A549 (cell line): ENCODE results near the gene DIP2C. TPM values are rescaled to one million over a fixed set of nuclear protein-coding genes. Genes with fewer than 3 reads are reported as not detected.

Experiments used
- ATAC-seq, 2 experiments: fragments of 200-7000 bp in 1 of 2; fragments of >200 bp in 1 of 2; cut with Nextera tagmentation in 1 of 2; cut with Tn5 transposase in 1 of 2; 3 replicates each; pipeline versions ENCODE4 v1.8.0 to v1.9.1; 2018 to 2020; ENCODE audit warnings: mild to moderate bottlenecking in 1 of 2, moderate library complexity in 1 of 2
- CTCF ChIA-PET: fragments of 300-600 bp; sonication (Branson Sonifier 250); formaldehyde crosslinking; extraction: SDS; loops from one replicate; lab custom pipeline; 2021; ENCODE audit warnings: antibody characterized with exemption, inconsistent platforms; lab: Yijun Ruan, JAX
- POLR2A ChIA-PET: fragments of 350-600 bp; formaldehyde crosslinking; extraction: SDS; loops from one replicate; lab custom pipeline; 2021; ENCODE audit warnings: antibody characterized with exemption, inconsistent platforms; lab: Yijun Ruan, JAX
- DNase-seq, 2 experiments: peaks; one replicate each; pipeline versions ENCODE4 v3.0.0 to v3.0.0-alpha.2; 2011 to 2016; ENCODE audit warnings: low read depth in 1 of 2, low spot score in 1 of 2
- FAIRE-seq: peaks from 2 replicates; lab custom pipeline; 2011; peaks lifted over from hg19 to GRCh38; lab: Jason Lieb, UNC
- H3K27ac ChIP-seq, 2 experiments: fragments of >200 bp; sonication (Bioruptor Twin); formaldehyde crosslinking; 3 replicates each; pipeline ENCODE4 v1.5.1; 2016 to 2017
- H3K4me1 ChIP-seq: fragments of >200 bp; sonication (Bioruptor Twin); formaldehyde crosslinking; 3 replicates; pipeline ENCODE4 v1.6.1; 2016
- H3K4me2 ChIP-seq: fragments of >200 bp; sonication (Bioruptor Twin); formaldehyde crosslinking; 3 replicates; pipeline ENCODE4 v1.6.1; 2016
- H3K4me3 ChIP-seq: fragments of >200 bp; sonication (Bioruptor Twin); formaldehyde crosslinking; 3 replicates; pipeline ENCODE4 v1.5.1; 2016
- H3K9me3 ChIP-seq: fragments of >200 bp; sonication (Bioruptor Twin); formaldehyde crosslinking; 3 replicates; pipeline ENCODE4 v1.6.1; 2016
- CHD4 ChIP-seq: fragments of 200-600 bp; sonication (generic); IDR thresholded peaks from 2 replicates; pipeline ENCODE4 v1.6.1; 2016; ENCODE audit warnings: antibody characterized with exemption, mild to moderate bottlenecking, borderline replicate concordance
- EHF ChIP-seq: fragments of 250-450 bp; sonication (Bioruptor Pico); IDR thresholded peaks from 2 replicates; pipeline ENCODE4 v1.5.0; 2020; ENCODE audit warnings: mild to moderate bottlenecking
- ELK1 ChIP-seq: fragments of 150-350 bp; IDR thresholded peaks from 2 replicates; pipeline ENCODE4 v1.6.1; 2014; ENCODE audit warnings: low read depth, mild to moderate bottlenecking, low read length
- ESRRA ChIP-seq: fragments of 150-350 bp; IDR thresholded peaks from 2 replicates; pipeline ENCODE4 v1.6.1; 2014; ENCODE audit warnings: mild to moderate bottlenecking, low read length, borderline replicate concordance
- FOXS1 ChIP-seq: fragments of 250-450 bp; sonication (Bioruptor Pico); IDR thresholded peaks from 2 replicates; pipeline ENCODE4 v1.5.0; 2020; ENCODE audit warnings: mild to moderate bottlenecking, moderate library complexity
- HDAC2 ChIP-seq: fragments of 200-600 bp; sonication (generic); IDR thresholded peaks from 2 replicates; pipeline ENCODE4 v1.6.1; 2016
- HEYL ChIP-seq: fragments of 250-450 bp; sonication (Bioruptor Pico); IDR thresholded peaks from 2 replicates; pipeline ENCODE4 v1.8.0; 2021; ENCODE audit warnings: mild to moderate bottlenecking, moderate library complexity
- HOXA7 ChIP-seq: fragments of 250-450 bp; sonication (Bioruptor Pico); IDR thresholded peaks from 2 replicates; pipeline ENCODE4 v1.5.0; 2020; ENCODE audit warnings: mild to moderate bottlenecking, moderate library complexity
- HOXB5 ChIP-seq: fragments of 250-450 bp; sonication (Bioruptor Pico); IDR thresholded peaks from 2 replicates; pipeline ENCODE4 v1.5.0; 2020; ENCODE audit warnings: mild to moderate bottlenecking, moderate library complexity
- KDM1A ChIP-seq: fragments of 200-600 bp; sonication (generic); IDR thresholded peaks from 2 replicates; pipeline ENCODE4 v1.6.1; 2016; ENCODE audit warnings: low read depth, mild to moderate bottlenecking
- MAFK ChIP-seq: fragments of 450-650 bp; IDR thresholded peaks from 2 replicates; pipeline ENCODE4 v1.6.1; 2014; ENCODE audit not compliant: partially characterized antibody
- MAZ ChIP-seq: fragments of 150-350 bp; IDR thresholded peaks from 2 replicates; pipeline ENCODE4 v1.6.1; 2014; ENCODE audit warnings: antibody characterized with exemption, low read depth, low read length, borderline replicate concordance
- NR3C1 ChIP-seq: fragments of >200 bp; sonication (Bioruptor Twin); formaldehyde crosslinking; IDR thresholded peaks from 3 replicates; pipeline ENCODE4 v1.6.1; 2017
- PHF8 ChIP-seq: fragments of 200-600 bp; sonication (generic); IDR thresholded peaks from 2 replicates; pipeline ENCODE4 v1.6.1; 2016; ENCODE audit warnings: low read depth, mild to moderate bottlenecking, antibody characterized with exemption, moderate library complexity, borderline replicate concordance
- RAD21 ChIP-seq, 2 experiments: fragments of >200 bp in 1 of 2; sonication (Bioruptor Twin) in 1 of 2; formaldehyde crosslinking in 1 of 2; IDR thresholded peaks in 1 of 2; conservative IDR thresholded peaks in 1 of 2; 2 replicates in 1 of 2; 3 replicates in 1 of 2; pipeline ENCODE4 v1.6.1; 2012 to 2018; ENCODE audit warnings: inconsistent platforms in 1 of 2
- RARB ChIP-seq: fragments of 250-450 bp; sonication (Bioruptor Pico); IDR thresholded peaks from 2 replicates; pipeline ENCODE4 v1.8.0; 2021; ENCODE audit warnings: mild to moderate bottlenecking, moderate library complexity
- RFX5 ChIP-seq: fragments of 450-650 bp; IDR thresholded peaks from 2 replicates; pipeline ENCODE4 v1.7.1; 2014; ENCODE audit warnings: antibody characterized with exemption, mild to moderate bottlenecking, moderate library complexity
- ZSCAN20 ChIP-seq: fragments of 250-450 bp; sonication (Bioruptor Pico); IDR thresholded peaks from 2 replicates; pipeline ENCODE4 v1.8.0; 2022; ENCODE audit warnings: mild to moderate bottlenecking, moderate library complexity
- WGBS: methylation state at CpG from one replicate; pipeline ENCODE4 v1.1.6; 2017; ENCODE audit errors: missing lambda C conversion rate; 5-methylcytosine and 5-hydroxymethylcytosine counted together
- polyA plus RNA-seq, 4 experiments: library from polyadenylated mRNA; depleted of rRNA in 3 of 4; stranded (reverse); fragments of >200 nt; fragmentation: RNase III in 1 of 4; extraction: RNeasy Plus Mini Kit Qiagen cat#74134 plus additional on column Dnase treatment in 1 of 4; gene quantifications; 2 replicates in 3 of 4; 3 replicates in 1 of 4; pipeline ENCODE4 v1.2.3, GENCODE V29; 2011 to 2017
- TF ChIP-seq, protein P1 (sequence below): fragments of >200 bp; sonication (Bioruptor Twin); formaldehyde crosslinking; IDR thresholded peaks from 3 replicates; pipeline ENCODE4 v1.5.1; 2016
- TF ChIP-seq, protein P2 (sequence below): fragments of 250-450 bp; sonication (Bioruptor Pico); IDR thresholded peaks from 2 replicates; pipeline ENCODE4 v1.5.0; 2021; ENCODE audit warnings: mild to moderate bottlenecking, moderate library complexity, borderline replicate concordance

DIP2C gene
- polyA plus RNA-seq, 2 of the 4 experiments (the other 2 are of a cell fraction): 3.7 to 5.0 TPM

GRCh38 chr10:235915-236314 is 453.6 kb downstream of the DIP2C start:
- DNase-seq (no peak), FAIRE-seq (no peak), ATAC-seq (no peak)
- ChIA-PET POLR2A (no interaction called here), CTCF (no interaction called here)
- H3K4me1 ChIP-seq: no peaks in the 10 kb centered on the region
- WGBS: 85% methylated on average over 3 of the region's 3 CpGs
- no peaks in the 10 kb centered on the region for H3K9me3 ChIP-seq
- no peak overlapping the region for H3K4me2 ChIP-seq
- no peak overlapping the region for H3K27ac ChIP-seq
- no peak overlapping the region for H3K4me3 ChIP-seq
- no peak for TF ChIP-seq HOXB5 (CRISPR knock-in tag)
- TF ChIP-seq EHF (CRISPR knock-in tag): no peak
- TF ChIP-seq ZSCAN20 (CRISPR knock-in tag): no peak
- TF ChIP-seq HEYL: no peak
- no peak for TF ChIP-seq CHD4
- TF ChIP-seq, protein P1, sequence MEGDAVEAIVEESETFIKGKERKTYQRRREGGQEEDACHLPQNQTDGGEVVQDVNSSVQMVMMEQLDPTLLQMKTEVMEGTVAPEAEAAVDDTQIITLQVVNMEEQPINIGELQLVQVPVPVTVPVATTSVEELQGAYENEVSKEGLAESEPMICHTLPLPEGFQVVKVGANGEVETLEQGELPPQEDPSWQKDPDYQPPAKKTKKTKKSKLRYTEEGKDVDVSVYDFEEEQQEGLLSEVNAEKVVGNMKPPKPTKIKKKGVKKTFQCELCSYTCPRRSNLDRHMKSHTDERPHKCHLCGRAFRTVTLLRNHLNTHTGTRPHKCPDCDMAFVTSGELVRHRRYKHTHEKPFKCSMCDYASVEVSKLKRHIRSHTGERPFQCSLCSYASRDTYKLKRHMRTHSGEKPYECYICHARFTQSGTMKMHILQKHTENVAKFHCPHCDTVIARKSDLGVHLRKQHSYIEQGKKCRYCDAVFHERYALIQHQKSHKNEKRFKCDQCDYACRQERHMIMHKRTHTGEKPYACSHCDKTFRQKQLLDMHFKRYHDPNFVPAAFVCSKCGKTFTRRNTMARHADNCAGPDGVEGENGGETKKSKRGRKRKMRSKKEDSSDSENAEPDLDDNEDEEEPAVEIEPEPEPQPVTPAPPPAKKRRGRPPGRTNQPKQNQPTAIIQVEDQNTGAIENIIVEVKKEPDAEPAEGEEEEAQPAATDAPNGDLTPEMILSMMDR: no peak
- no peak for TF ChIP-seq MAZ
- no peak for TF ChIP-seq KDM1A
- TF ChIP-seq RAD21 (conservative IDR thresholded peaks at IDR 0.05 in 1 of 2, IDR thresholded peaks at IDR 0.05 in 1 of 2): no peak
- no peak for TF ChIP-seq PHF8
- no peak for TF ChIP-seq FOXS1 (CRISPR knock-in tag)
- TF ChIP-seq, protein P2, sequence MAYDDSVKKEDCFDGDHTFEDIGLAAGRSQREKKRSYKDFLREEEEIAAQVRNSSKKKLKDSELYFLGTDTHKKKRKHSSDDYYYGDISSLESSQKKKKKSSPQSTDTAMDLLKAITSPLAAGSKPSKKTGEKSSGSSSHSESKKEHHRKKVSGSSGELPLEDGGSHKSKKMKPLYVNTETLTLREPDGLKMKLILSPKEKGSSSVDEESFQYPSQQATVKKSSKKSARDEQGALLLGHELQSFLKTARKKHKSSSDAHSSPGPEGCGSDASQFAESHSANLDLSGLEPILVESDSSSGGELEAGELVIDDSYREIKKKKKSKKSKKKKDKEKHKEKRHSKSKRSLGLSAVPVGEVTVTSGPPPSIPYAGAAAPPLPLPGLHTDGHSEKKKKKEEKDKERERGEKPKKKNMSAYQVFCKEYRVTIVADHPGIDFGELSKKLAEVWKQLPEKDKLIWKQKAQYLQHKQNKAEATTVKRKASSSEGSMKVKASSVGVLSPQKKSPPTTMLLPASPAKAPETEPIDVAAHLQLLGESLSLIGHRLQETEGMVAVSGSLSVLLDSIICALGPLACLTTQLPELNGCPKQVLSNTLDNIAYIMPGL (CRISPR knock-in tag): no peak

- TF ChIP-seq MAFK (peak; percentile 63), ESRRA (no peak)
- no peak for DNase-seq
- no peaks in the 10 kb centered on the region for H3K4me1 ChIP-seq
- no peaks in the 10 kb centered on the region for H3K9me3 ChIP-seq
- ATAC-seq: no peak
- H3K4me3 ChIP-seq: no peak overlapping the region
- ChIA-PET CTCF (no interaction called here), POLR2A (no interaction called here)
- H3K27ac ChIP-seq: no peak overlapping the region
- H3K4me2 ChIP-seq: no peak overlapping the region
- no peak for FAIRE-seq
- WGBS: 94% methylated on average over 9 of the region's 9 CpGs
These were observed 454.6 kb downstream of the DIP2C start for GRCh38 chr10:234708-235406.

- TF ChIP-seq HOXA7: no peak
- no peak for TF ChIP-seq ELK1
- no peak for TF ChIP-seq RFX5
- no peak for TF ChIP-seq HDAC2
- TF ChIP-seq RARB: no peak
- no peak for TF ChIP-seq CHD4
- TF ChIP-seq NR3C1: no peak
- no peak for ATAC-seq
- H3K4me1 ChIP-seq: no peaks in the 10 kb centered on the region
- 91% methylated on average over 11 of the region's 11 CpGs for WGBS
- no peak for DNase-seq
- no peaks in the 10 kb centered on the region for H3K9me3 ChIP-seq
- no peak overlapping the region for H3K27ac ChIP-seq
- no peak overlapping the region for H3K4me2 ChIP-seq
- ChIA-PET CTCF (interaction anchor here (1.2 kb wide), 1 partner anchor 41 kb away, joined by 3 read pairs; no protein-coding TSS in a partner anchor), POLR2A (interaction anchor here (0.6 kb wide), 1 partner anchor 366 kb away, joined by 5 read pairs; no protein-coding TSS in a partner anchor)
- no peak for FAIRE-seq
- no peak overlapping the region for H3K4me3 ChIP-seq
These were observed 456.6 kb downstream of the DIP2C start for GRCh38 chr10:232878-233277.
